ENCODE data around the gene UBE2V1. TPM values are rescaled to one million over a fixed set of nuclear protein-coding genes. Genes with fewer than 3 reads are reported as not detected.

UBE2V1 gene
- polyA plus RNA-seq, 1 experiment = 101 TPM

- POLR2A ChIA-PET = no interaction called here
- CTCF ChIA-PET = interaction anchor here (0.9 to 1.5 kb wide), 3 partner anchors 9 to 58 kb away, joined by 3 to 7 read pairs (median 4); no protein-coding TSS in a partner anchor
- no peaks in the 10 kb centered on the region for H3K27me3 ChIP-seq (ENCODE audit: control insufficient read depth, insufficient read depth, low read length)
- no peak for DNase-seq (ENCODE audit: low read depth)
- no peaks in the 10 kb centered on the region for H3K36me3 ChIP-seq (ENCODE audit: control insufficient read depth, insufficient read depth, low read length)
- no peak overlapping the region for H3K4me3 ChIP-seq (ENCODE audit: low read depth, low read length)
- TF ChIP-seq CTCF (IDR thresholded peaks at IDR 0.05; ENCODE audit: insufficient read depth, low read depth, low read length) = no peak
Measured at GRCh38 chr20:50036703-50037102, 76.2 kb downstream of the UBE2V1 start.

GRCh38 chr20:50034567-50035180, 78.3 kb downstream of the UBE2V1 start:
- no peaks in the 10 kb centered on the region for H3K36me3 ChIP-seq (ENCODE audit: control insufficient read depth, insufficient read depth, low read length)
- H3K4me3 ChIP-seq (ENCODE audit: low read depth, low read length) = no peak overlapping the region
- no peak for DNase-seq (ENCODE audit: low read depth)
- ChIA-PET POLR2A (no interaction called here), CTCF (interaction anchor here (1.1 kb wide), 1 partner anchor 86 kb away, joined by 3 read pairs; no protein-coding TSS in a partner anchor)
- no peak for TF ChIP-seq CTCF (IDR thresholded peaks at IDR 0.05; ENCODE audit: insufficient read depth, low read depth, low read length)
- no peaks in the 10 kb centered on the region for H3K27me3 ChIP-seq (ENCODE audit: control insufficient read depth, insufficient read depth, low read length)

GRCh38 chr20:50032955-50033666, 79.8 kb downstream of the UBE2V1 start:
- TF ChIP-seq CTCF (IDR thresholded peaks at IDR 0.05; ENCODE audit: insufficient read depth, low read depth, low read length) = no peak
- DNase-seq (ENCODE audit: low read depth) = no peak
- ChIA-PET CTCF (interaction anchor here (1.4 kb wide), 1 partner anchor 38 kb away, joined by 4 read pairs; no protein-coding TSS in a partner anchor), POLR2A (no interaction called here)
- Histone ChIP-seq H3K36me3 (ENCODE audit: control insufficient read depth, insufficient read depth, low read length) (no peaks in the 10 kb centered on the region), H3K27me3 (ENCODE audit: control insufficient read depth, insufficient read depth, low read length) (no peaks in the 10 kb centered on the region), H3K4me3 (ENCODE audit: low read depth, low read length) (no peak overlapping the region)

Other genes with a start within 250 kb of the UBE2V1 start
- 3.5 and 5.7 TPM in 2 replicates for gene SPATA2, start 197.6 kb downstream of the UBE2V1 start, polyA plus RNA-seq (2011; rRNA removed)
- 53.6 and 54.1 TPM in 2 replicates for gene RNF114, start 176.8 kb downstream of the UBE2V1 start, polyA plus RNA-seq (2011; rRNA removed)
- 3.6 and 6.5 TPM in 2 replicates for gene SNAI1, start 130.2 kb downstream of the UBE2V1 start, polyA plus RNA-seq (2011; rRNA removed)
- gene PEDS1, start 40.6 kb upstream of the UBE2V1 start, polyA plus RNA-seq (2011; rRNA removed) = 26.1 and 52.3 TPM in 2 replicates
- 23.3 and 24.6 TPM in 2 replicates for gene CEBPB, start 77.7 kb upstream of the UBE2V1 start, polyA plus RNA-seq (2011; rRNA removed)

All from BJ (cell line).